ENCODE measurements around the gene RNU6-8.

The RNU6-8 gene

GRCh38 chr14:32201193-32201815 lies 1.8 kb downstream of the RNU6-8 start:
- no peaks in the 10 kb centered on the region for H3K9me3 ChIP-seq (ENCODE audit: control extremely low read depth in 1 of 5, control insufficient read depth in 4 of 5, insufficient read depth in 2 of 5, low read depth in 1 of 5, low read length in 4 of 5)
- POLR2A ChIA-PET: no interaction called here
- WGBS (ENCODE audit: insufficient coverage): under 1% methylated on average over 43 of the region's 46 CpGs

GRCh38 chr14:32200368-32201192 lies 2.5 kb downstream of the RNU6-8 start:
- CTCF ChIA-PET: interaction anchor here (0.7 to 1.3 kb wide), 3 partner anchors 22 to 129 kb away, joined by 3 read pairs; no protein-coding TSS in a partner anchor
- peak; percentile 18 to 59 (median 50) for DNase-seq
- H3K4me3 ChIP-seq (ENCODE audit: control insufficient read depth in 1 of 7, extremely low read depth in 1 of 7, insufficient read depth in 4 of 7, low read depth in 2 of 7, low read length in 6 of 7): peak overlapping the region; percentile 57 to 99 (median 83)
- no peaks in the 10 kb centered on the region for H3K27me3 ChIP-seq (replicated peaks in 2 of 5; ENCODE audit: control insufficient read depth in 4 of 5, insufficient read depth in 5 of 5, low read length in 4 of 5)
- peak overlapping the region; percentile 29 to 100 for H3K27ac ChIP-seq (ENCODE audit: insufficient read depth in 1 of 2, low read depth in 1 of 2, low read length in 2 of 2, poor library complexity in 1 of 2, severe bottlenecking in 2 of 2)
- no peaks in the 10 kb centered on the region for H3K9me3 ChIP-seq (ENCODE audit: control extremely low read depth in 1 of 5, control insufficient read depth in 4 of 5, insufficient read depth in 2 of 5, low read depth in 1 of 5, low read length in 4 of 5)
- peaks cover 19 to 44% (median 30%) of the 10 kb centered on the region in 4 experiments for H3K4me1 ChIP-seq (ENCODE audit: control extremely low read depth in 1 of 4, control insufficient read depth in 4 of 4, insufficient read depth in 4 of 4, low read length in 3 of 4)
- H3K36me3 ChIP-seq (ENCODE audit: control insufficient read depth in 4 of 4, insufficient read depth in 4 of 4, low read length in 3 of 4): no peaks in the 10 kb centered on the region
- POLR2A ChIA-PET: no interaction called here
- WGBS (ENCODE audit: insufficient coverage): 0% methylated on average over 6 of the region's 14 CpGs

More at GRCh38 chr14:32201193-32201815, 1.8 kb downstream of the RNU6-8 start:
- Histone ChIP-seq H3K27ac (ENCODE audit: insufficient read depth in 1 of 2, low read depth in 1 of 2, low read length in 2 of 2, poor library complexity in 1 of 2, severe bottlenecking in 2 of 2) (peak overlapping the region; percentile 92 to 100), H3K27me3 (replicated peaks in 2 of 5; ENCODE audit: control insufficient read depth in 4 of 5, insufficient read depth in 5 of 5, low read length in 4 of 5) (no peaks in the 10 kb centered on the region), H3K4me3 (ENCODE audit: control insufficient read depth in 1 of 7, extremely low read depth in 1 of 7, insufficient read depth in 4 of 7, low read depth in 2 of 7, low read length in 6 of 7) (peak overlapping the region; percentile 57 to 99 (median 83)), H3K4me1 (ENCODE audit: control extremely low read depth in 1 of 4, control insufficient read depth in 4 of 4, insufficient read depth in 4 of 4, low read length in 3 of 4) (peaks cover 22 to 51% (median 35%) of the 10 kb centered on the region in 4 experiments), H3K36me3 (ENCODE audit: control insufficient read depth in 4 of 4, insufficient read depth in 4 of 4, low read length in 3 of 4) (no peaks in the 10 kb centered on the region)
- peak; percentile 73 to 85 (median 80) for DNase-seq
- CTCF ChIA-PET: no interaction called here

GRCh38 chr14:32197919-32198318 lies 5.2 kb downstream of the RNU6-8 start:
- H3K27ac ChIP-seq (ENCODE audit: insufficient read depth in 1 of 2, low read depth in 1 of 2, low read length in 2 of 2, poor library complexity in 1 of 2, severe bottlenecking in 2 of 2): no peak overlapping the region
- POLR2A ChIA-PET: interaction anchor here (0.6 kb wide), 1 partner anchor 1575 kb away, joined by 3 read pairs; no protein-coding TSS in a partner anchor

GRCh38 chr14:32195636-32196035 lies 7.4 kb downstream of the RNU6-8 start:
- H3K4me1 ChIP-seq (ENCODE audit: control extremely low read depth in 1 of 4, control insufficient read depth in 4 of 4, insufficient read depth in 4 of 4, low read length in 3 of 4): peaks cover 0 to 12% (median 6%) of the 10 kb centered on the region in 4 experiments
- WGBS (ENCODE audit: insufficient coverage): no CpG with 5 or more reads among the region's 1 CpG
- no peak overlapping the region for H3K27ac ChIP-seq (ENCODE audit: insufficient read depth in 1 of 2, low read depth in 1 of 2, low read length in 2 of 2, poor library complexity in 1 of 2, severe bottlenecking in 2 of 2)
- POLR2A ChIA-PET: no interaction called here
- peak in 2 of 3 donors; percentile 30 to 33 for DNase-seq
- CTCF ChIA-PET: no interaction called here
- no peak overlapping the region for H3K4me3 ChIP-seq (ENCODE audit: control insufficient read depth in 1 of 7, extremely low read depth in 1 of 7, insufficient read depth in 4 of 7, low read depth in 2 of 7, low read length in 6 of 7)
- H3K9me3 ChIP-seq (ENCODE audit: control extremely low read depth in 1 of 5, control insufficient read depth in 4 of 5, insufficient read depth in 2 of 5, low read depth in 1 of 5, low read length in 4 of 5): no peaks in the 10 kb centered on the region
- H3K27me3 ChIP-seq (replicated peaks in 2 of 5; ENCODE audit: control insufficient read depth in 4 of 5, insufficient read depth in 5 of 5, low read length in 4 of 5): no peaks in the 10 kb centered on the region
- no peaks in the 10 kb centered on the region for H3K36me3 ChIP-seq (ENCODE audit: control insufficient read depth in 4 of 4, insufficient read depth in 4 of 4, low read length in 3 of 4)

More at GRCh38 chr14:32197919-32198318, 5.2 kb downstream of the RNU6-8 start:
- CTCF ChIA-PET: interaction anchor here (1.3 kb wide), 1 partner anchor 14 kb away, joined by 4 read pairs; no protein-coding TSS in a partner anchor
- no peak for DNase-seq
- Histone ChIP-seq H3K36me3 (ENCODE audit: control insufficient read depth in 4 of 4, insufficient read depth in 4 of 4, low read length in 3 of 4) (no peaks in the 10 kb centered on the region), H3K4me1 (ENCODE audit: control extremely low read depth in 1 of 4, control insufficient read depth in 4 of 4, insufficient read depth in 4 of 4, low read length in 3 of 4) (peaks cover 14 to 31% (median 20%) of the 10 kb centered on the region in 4 experiments), H3K4me3 (ENCODE audit: control insufficient read depth in 1 of 7, extremely low read depth in 1 of 7, insufficient read depth in 4 of 7, low read depth in 2 of 7, low read length in 6 of 7) (no peak overlapping the region), H3K27me3 (replicated peaks in 2 of 5; ENCODE audit: control insufficient read depth in 4 of 5, insufficient read depth in 5 of 5, low read length in 4 of 5) (no peaks in the 10 kb centered on the region), H3K9me3 (ENCODE audit: control extremely low read depth in 1 of 5, control insufficient read depth in 4 of 5, insufficient read depth in 2 of 5, low read depth in 1 of 5, low read length in 4 of 5) (no peaks in the 10 kb centered on the region)
- no CpG with 5 or more reads among the region's 1 CpG for WGBS (ENCODE audit: insufficient coverage)

GRCh38 chr14:32193532-32193931 lies 9.5 kb downstream of the RNU6-8 start:
- Histone ChIP-seq H3K27me3 (replicated peaks in 2 of 5; ENCODE audit: control insufficient read depth in 4 of 5, insufficient read depth in 5 of 5, low read length in 4 of 5) (no peaks in the 10 kb centered on the region), H3K4me3 (ENCODE audit: control insufficient read depth in 1 of 7, extremely low read depth in 1 of 7, insufficient read depth in 4 of 7, low read depth in 2 of 7, low read length in 6 of 7) (no peak overlapping the region), H3K4me1 (ENCODE audit: control extremely low read depth in 1 of 4, control insufficient read depth in 4 of 4, insufficient read depth in 4 of 4, low read length in 3 of 4) (peaks cover 0 to 7% (median 0%) of the 10 kb centered on the region in 4 experiments), H3K36me3 (ENCODE audit: control insufficient read depth in 4 of 4, insufficient read depth in 4 of 4, low read length in 3 of 4) (no peaks in the 10 kb centered on the region), H3K27ac (ENCODE audit: insufficient read depth in 1 of 2, low read depth in 1 of 2, low read length in 2 of 2, poor library complexity in 1 of 2, severe bottlenecking in 2 of 2) (no peak overlapping the region), H3K9me3 (ENCODE audit: control extremely low read depth in 1 of 5, control insufficient read depth in 4 of 5, insufficient read depth in 2 of 5, low read depth in 1 of 5, low read length in 4 of 5) (no peaks in the 10 kb centered on the region)
- CTCF ChIA-PET: no interaction called here
- 100% methylated on average over 1 of the region's 2 CpGs for WGBS (ENCODE audit: insufficient coverage)
- no peak for DNase-seq
- POLR2A ChIA-PET: no interaction called here

- Histone ChIP-seq H3K4me3 (ENCODE audit: control insufficient read depth in 1 of 7, extremely low read depth in 1 of 7, insufficient read depth in 4 of 7, low read depth in 2 of 7, low read length in 6 of 7) (no peak overlapping the region), H3K9me3 (ENCODE audit: control extremely low read depth in 1 of 5, control insufficient read depth in 4 of 5, insufficient read depth in 2 of 5, low read depth in 1 of 5, low read length in 4 of 5) (no peaks in the 10 kb centered on the region), H3K27me3 (replicated peaks in 2 of 5; ENCODE audit: control insufficient read depth in 4 of 5, insufficient read depth in 5 of 5, low read length in 4 of 5) (no peaks in the 10 kb centered on the region), H3K27ac (ENCODE audit: insufficient read depth in 1 of 2, low read depth in 1 of 2, low read length in 2 of 2, poor library complexity in 1 of 2, severe bottlenecking in 2 of 2) (no peak overlapping the region), H3K4me1 (ENCODE audit: control extremely low read depth in 1 of 4, control insufficient read depth in 4 of 4, insufficient read depth in 4 of 4, low read length in 3 of 4) (peaks cover 0 to 7% (median 0%) of the 10 kb centered on the region in 4 experiments), H3K36me3 (ENCODE audit: control insufficient read depth in 4 of 4, insufficient read depth in 4 of 4, low read length in 3 of 4) (no peaks in the 10 kb centered on the region)
- no CpG with 5 or more reads among the region's 2 CpGs for WGBS (ENCODE audit: insufficient coverage)
- CTCF ChIA-PET: no interaction called here
- no peak for DNase-seq
- POLR2A ChIA-PET: no interaction called here
Measured at GRCh38 chr14:32192712-32193373, 10.2 kb downstream of the RNU6-8 start.

Data from common myeloid progenitor, CD34-positive (primary cell).